GM18511 (cell line): ENCODE data around the gene ITGA2.

ENCODE experiments used
- ATAC-seq: cut with Tn5 transposase; IDR thresholded peaks from one replicate; pipeline ENCODE4 v1.9.1; 2021; ENCODE audit warnings: mild to moderate bottlenecking, moderate library complexity; ENCODE audit not compliant: unreplicated experiment

ITGA2 gene

GRCh38 chr5:53133020-53133419 is 143.9 kb downstream of the ITGA2 start:
- ATAC-seq, result no peak
